Keratinocyte (primary cell): ENCODE data around the gene PIM2. TPM values are rescaled to one million over a fixed set of nuclear protein-coding genes. Genes with fewer than 3 reads are reported as not detected.
A peak's percentile ranks its signal among the peaks of the same experiment; 100 is the strongest.

Experiments used
- DNase-seq: peaks from one replicate; pipeline ENCODE4 v3.0.0-alpha.2; 2011; ENCODE audit warnings: low read depth, missing footprints, low spot score
- FAIRE-seq: peaks from 2 replicates; lab custom pipeline; 2011; peaks lifted over from hg19 to GRCh38; lab: Jason Lieb, UNC
- H2AFZ ChIP-seq: 2 replicates; pipeline ENCODE4 v1.6.0; 2012; ENCODE audit warnings: low read length, control low read depth, inconsistent platforms; ENCODE audit not compliant: control insufficient read depth
- H3K27ac ChIP-seq: 2 replicates; pipeline ENCODE4 v1.5.1; 2011; ENCODE audit warnings: low read length; ENCODE audit not compliant: control insufficient read depth, insufficient read depth
- H3K27me3 ChIP-seq: 3 replicates; pipeline ENCODE4 v1.6.0; 2011; ENCODE audit warnings: low read length; ENCODE audit not compliant: control insufficient read depth, insufficient read depth; ENCODE audit errors: extremely low read depth
- H3K36me3 ChIP-seq, 2 experiments: 2 replicates in 1 of 2; 3 replicates in 1 of 2; pipeline ENCODE4 v1.5.1; 2011; ENCODE audit warnings: low read length in 2 of 2, mild to moderate bottlenecking in 1 of 2; ENCODE audit not compliant: control insufficient read depth in 2 of 2, insufficient read depth in 2 of 2; ENCODE audit errors: extremely low read depth in 1 of 2
- H3K4me1 ChIP-seq: 3 replicates; pipeline ENCODE4 v1.5.1; 2011; ENCODE audit warnings: low read length; ENCODE audit not compliant: control insufficient read depth, insufficient read depth; ENCODE audit errors: extremely low read depth
- H3K4me2 ChIP-seq: 3 replicates; pipeline ENCODE4 v1.6.0; 2011; ENCODE audit warnings: low read depth, low read length; ENCODE audit not compliant: control insufficient read depth, insufficient read depth; ENCODE audit errors: extremely low read depth
- H3K4me3 ChIP-seq, 3 experiments: fragments of 200-600 bp in 1 of 3; sonication (generic) in 1 of 3; 2 replicates in 2 of 3; 3 replicates in 1 of 3; pipeline ENCODE4 v1.5.1; 2011 to 2016; ENCODE audit warnings: low read length in 3 of 3, mild to moderate bottlenecking in 3 of 3, control low read depth in 2 of 3, inconsistent platforms in 1 of 3, low read depth in 1 of 3, mixed read lengths in 1 of 3, mixed run types in 1 of 3, moderate library complexity in 1 of 3; ENCODE audit not compliant: control insufficient read depth in 2 of 3, insufficient read depth in 2 of 3; ENCODE audit errors: extremely low read depth in 1 of 3
- H3K79me2 ChIP-seq: 2 replicates; pipeline ENCODE4 v1.6.0; 2012; ENCODE audit warnings: low read length; ENCODE audit not compliant: control insufficient read depth, insufficient read depth
- H3K9ac ChIP-seq: 3 replicates; pipeline ENCODE4 v1.6.0; 2011; ENCODE audit warnings: low read length; ENCODE audit not compliant: control insufficient read depth, insufficient read depth; ENCODE audit errors: extremely low read depth
- H3K9me1 ChIP-seq: 3 replicates; pipeline ENCODE4 v1.6.0; 2011; ENCODE audit warnings: low read length; ENCODE audit not compliant: control insufficient read depth, insufficient read depth; ENCODE audit errors: extremely low read depth
- H3K9me3 ChIP-seq: 2 replicates; pipeline ENCODE4 v1.5.1; 2012; ENCODE audit warnings: low read depth, low read length; ENCODE audit not compliant: control insufficient read depth
- H4K20me1 ChIP-seq: 3 replicates; pipeline ENCODE4 v1.6.0; 2011; ENCODE audit warnings: low read length; ENCODE audit not compliant: control insufficient read depth, insufficient read depth; ENCODE audit errors: extremely low read depth
- EZH2 ChIP-seq: IDR thresholded peaks from one replicate; pipeline ENCODE4 v1.6.1; 2012; ENCODE audit warnings: inconsistent platforms, mild to moderate bottlenecking, low read length, moderate library complexity
- dilution Hi-C: fragments of 300-500 bp; cut with MboI; formaldehyde crosslinking; loops from one replicate; pipeline ENCODE4 v1.7.0; 2020; ENCODE audit warnings: low sequenced_read_pairs; ENCODE audit not compliant: extremely low pct_ligation_motif_present
- polyA plus RNA-seq, 5 experiments: library from polyadenylated mRNA; depleted of rRNA in 3 of 5; stranded (reverse) in 3 of 5; stranded (forward) in 1 of 5; unstranded in 1 of 5; fragments of >200 nt; gene quantifications; 1 replicate in 1 of 5; 2 replicates in 3 of 5; 3 replicates in 1 of 5; pipeline versions ENCODE4 v1.2.1 to v1.2.3, GENCODE V29; 2011 to 2012; ENCODE audit warnings: missing spikeins in 2 of 5, low read depth in 1 of 5, low replicate concordance in 1 of 5
- TF ChIP-seq, protein P1 (sequence below), 3 experiments: IDR thresholded peaks in 1 of 3; conservative IDR thresholded peaks in 1 of 3; optimal IDR thresholded peaks in 1 of 3; 2 replicates in 2 of 3; 3 replicates in 1 of 3; pipeline versions ENCODE3 to v1.5.1; 2011; ENCODE audit warnings: low read length in 3 of 3, mild to moderate bottlenecking in 3 of 3, moderate library complexity in 2 of 3, control low read depth in 1 of 3, inconsistent platforms in 1 of 3; ENCODE audit not compliant: insufficient read depth in 2 of 3; ENCODE audit errors: extremely low read depth in 1 of 3

The PIM2 gene
- polyA plus RNA-seq, 1 donor (not counting 4 experiments of a cell fraction or from before 2014, with no cell fraction given) = 9.9 TPM

DNA sequence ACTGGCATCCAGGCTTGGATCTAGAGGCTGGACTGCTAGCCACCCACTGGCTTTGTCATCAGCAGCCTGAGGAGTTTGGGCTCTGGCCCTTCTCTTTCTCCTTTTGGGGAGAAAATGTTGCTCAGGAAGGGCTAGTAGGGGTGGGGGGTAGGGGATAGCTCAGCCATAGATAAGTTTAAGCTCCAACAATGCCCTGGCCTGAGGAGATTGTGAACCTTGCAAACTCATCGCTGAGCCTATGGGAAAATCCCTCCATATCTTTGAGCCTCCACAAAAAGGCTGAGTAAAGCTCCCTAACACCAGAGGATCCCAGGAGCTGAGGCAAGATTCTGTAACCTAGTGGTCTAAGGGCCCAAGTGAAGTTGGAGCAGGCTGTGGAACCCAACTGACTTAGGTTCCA is 29.8 kb upstream of the PIM2 start:
- TF ChIP-seq, protein P1, sequence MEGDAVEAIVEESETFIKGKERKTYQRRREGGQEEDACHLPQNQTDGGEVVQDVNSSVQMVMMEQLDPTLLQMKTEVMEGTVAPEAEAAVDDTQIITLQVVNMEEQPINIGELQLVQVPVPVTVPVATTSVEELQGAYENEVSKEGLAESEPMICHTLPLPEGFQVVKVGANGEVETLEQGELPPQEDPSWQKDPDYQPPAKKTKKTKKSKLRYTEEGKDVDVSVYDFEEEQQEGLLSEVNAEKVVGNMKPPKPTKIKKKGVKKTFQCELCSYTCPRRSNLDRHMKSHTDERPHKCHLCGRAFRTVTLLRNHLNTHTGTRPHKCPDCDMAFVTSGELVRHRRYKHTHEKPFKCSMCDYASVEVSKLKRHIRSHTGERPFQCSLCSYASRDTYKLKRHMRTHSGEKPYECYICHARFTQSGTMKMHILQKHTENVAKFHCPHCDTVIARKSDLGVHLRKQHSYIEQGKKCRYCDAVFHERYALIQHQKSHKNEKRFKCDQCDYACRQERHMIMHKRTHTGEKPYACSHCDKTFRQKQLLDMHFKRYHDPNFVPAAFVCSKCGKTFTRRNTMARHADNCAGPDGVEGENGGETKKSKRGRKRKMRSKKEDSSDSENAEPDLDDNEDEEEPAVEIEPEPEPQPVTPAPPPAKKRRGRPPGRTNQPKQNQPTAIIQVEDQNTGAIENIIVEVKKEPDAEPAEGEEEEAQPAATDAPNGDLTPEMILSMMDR (optimal IDR thresholded peaks at IDR 0.05 in 1 of 3, IDR thresholded peaks at IDR 0.05 in 1 of 3, conservative IDR thresholded peaks at IDR 0.05 in 1 of 3; ENCODE audit: extremely low read depth in 1 of 3, insufficient read depth in 2 of 3, low read length in 3 of 3) = no peak
- TF ChIP-seq EZH2 = no peak
- no peak overlapping the region for H3K9ac ChIP-seq
- H3K79me2 ChIP-seq = peaks cover 42% of the 10 kb centered on the region
- H3K4me3 ChIP-seq = no peak overlapping the region
- H3K4me1 ChIP-seq = no peaks in the 10 kb centered on the region
- H3K27me3 ChIP-seq = no peaks in the 10 kb centered on the region
- no peak overlapping the region for H3K4me2 ChIP-seq
- FAIRE-seq (no peak), DNase-seq (no peak)
- peaks cover 0 to 3% of the 10 kb centered on the region in 2 experiments for H3K36me3 ChIP-seq
- H4K20me1 ChIP-seq = no peaks in the 10 kb centered on the region
- no peaks in the 10 kb centered on the region for H3K9me1 ChIP-seq
- H3K27ac ChIP-seq = no peak overlapping the region
- H3K9me3 ChIP-seq = no peaks in the 10 kb centered on the region
- dilution Hi-C loops = no loop called here
- no peak overlapping the region for H2AFZ ChIP-seq

DNA sequence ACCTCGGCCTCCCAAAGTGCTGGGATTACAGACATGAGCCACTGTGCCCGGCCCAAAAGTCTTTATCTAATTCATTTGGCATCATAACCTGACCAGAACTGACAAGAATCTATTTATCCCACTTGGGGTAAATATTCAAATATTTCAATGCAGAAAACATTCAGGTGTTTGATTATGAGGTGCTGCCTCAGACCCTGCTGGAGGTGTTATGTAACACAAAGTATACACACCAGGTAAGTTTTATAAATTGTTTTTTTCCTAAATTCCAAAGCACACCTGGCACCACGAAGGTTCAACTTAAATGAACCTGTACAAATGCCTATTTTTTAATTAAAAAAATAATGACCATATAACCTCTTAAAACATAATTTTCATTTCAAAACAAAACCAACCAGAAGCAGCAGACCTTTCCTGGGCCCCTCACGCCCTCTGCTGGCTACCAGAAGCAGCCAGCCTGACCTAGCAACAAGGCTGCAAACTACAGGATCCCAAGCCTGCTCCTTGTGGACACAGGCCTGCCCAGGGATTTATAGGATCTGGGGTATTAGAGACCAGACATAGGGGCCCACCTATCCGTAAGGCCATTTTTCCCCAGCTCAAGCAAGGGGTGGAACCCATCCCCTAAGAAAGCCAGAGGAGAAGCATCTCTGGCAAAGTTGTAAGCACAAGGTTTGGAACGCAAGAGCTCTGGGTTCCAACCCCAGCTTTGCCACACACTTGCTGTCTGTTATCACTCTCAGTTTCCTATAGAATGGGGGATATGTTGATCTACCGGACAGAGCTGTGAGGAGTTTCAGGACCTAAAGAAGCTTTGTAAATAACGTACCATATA is 26.9 kb upstream of the PIM2 start:
- FAIRE-seq (no peak), DNase-seq (no peak)
- no peak overlapping the region for H3K4me3 ChIP-seq
- H3K27me3 ChIP-seq = no peaks in the 10 kb centered on the region
- no peaks in the 10 kb centered on the region for H4K20me1 ChIP-seq
- H3K4me1 ChIP-seq = no peaks in the 10 kb centered on the region
- dilution Hi-C loops = no loop called here
- no peaks in the 10 kb centered on the region for H3K9me3 ChIP-seq
- no peaks in the 10 kb centered on the region for H3K9me1 ChIP-seq
- H3K4me2 ChIP-seq = no peak overlapping the region
- peaks cover 30% of the 10 kb centered on the region for H3K79me2 ChIP-seq
- H3K9ac ChIP-seq = no peak overlapping the region
- TF ChIP-seq, protein P1 (optimal IDR thresholded peaks at IDR 0.05 in 1 of 3, IDR thresholded peaks at IDR 0.05 in 1 of 3, conservative IDR thresholded peaks at IDR 0.05 in 1 of 3; ENCODE audit: extremely low read depth in 1 of 3, insufficient read depth in 2 of 3, low read length in 3 of 3) = peak; percentile 60 to 84 (median 75)
- no peak for TF ChIP-seq EZH2
- no peak overlapping the region for H3K27ac ChIP-seq
- H2AFZ ChIP-seq = no peak overlapping the region
- H3K36me3 ChIP-seq = peaks cover 2 to 4% of the 10 kb centered on the region in 2 experiments
